H9 (cell line): Measurements from ENCODE around the gene THEM4. TPM values are rescaled to one million over a fixed set of nuclear protein-coding genes. Genes with fewer than 3 reads are reported as not detected.

ENCODE experiments used
- DNase-seq: peaks from one replicate; pipeline ENCODE4 v3.0.0-alpha.2; 2017
- H2AFZ ChIP-seq: one replicate; pipeline ENCODE4 v1.6.1; 2013; ENCODE audit warnings: mild to moderate bottlenecking, low read length, control low read depth, moderate library complexity
- H2AK5ac ChIP-seq: 2 replicates; pipeline ENCODE4 v1.6.1; 2013; ENCODE audit warnings: low read length, control low read depth, mixed read lengths; ENCODE audit not compliant: insufficient read length
- H2BK120ac ChIP-seq: one replicate; pipeline ENCODE4 v1.6.1; 2013; ENCODE audit warnings: low read depth, mild to moderate bottlenecking, low read length, control low read depth, inconsistent platforms; ENCODE audit not compliant: poor library complexity, severe bottlenecking
- H2BK12ac ChIP-seq: 2 replicates; pipeline ENCODE4 v1.6.1; 2013; ENCODE audit warnings: low read length, control low read depth, mixed read lengths, low read depth; ENCODE audit not compliant: insufficient read length
- H2BK15ac ChIP-seq: 2 replicates; pipeline ENCODE4 v1.6.1; 2013; ENCODE audit warnings: low read depth, low read length, control low read depth
- H2BK20ac ChIP-seq: one replicate; pipeline ENCODE4 v1.6.1; 2013; ENCODE audit warnings: low read depth, mild to moderate bottlenecking, low read length, control low read depth, inconsistent platforms; ENCODE audit not compliant: poor library complexity, severe bottlenecking
- H2BK5ac ChIP-seq: 2 replicates; pipeline ENCODE4 v1.6.1; 2013; ENCODE audit warnings: low read length, control low read depth, mixed read lengths; ENCODE audit not compliant: insufficient read length
- H3K14ac ChIP-seq: 2 replicates; pipeline ENCODE4 v1.6.1; 2013; ENCODE audit warnings: low read length, control low read depth; ENCODE audit not compliant: insufficient read depth
- H3K18ac ChIP-seq: 2 replicates; pipeline ENCODE4 v1.6.1; 2013; ENCODE audit warnings: low read depth, mild to moderate bottlenecking, mixed read lengths, low read length, control low read depth; ENCODE audit not compliant: insufficient read length
- H3K23ac ChIP-seq: 2 replicates; pipeline ENCODE4 v1.6.1; 2013; ENCODE audit warnings: low read length, control low read depth, mixed read lengths, low read depth; ENCODE audit not compliant: insufficient read length
- H3K23me2 ChIP-seq: 2 replicates; pipeline ENCODE4 v1.6.1; 2013; ENCODE audit warnings: low read depth, mild to moderate bottlenecking, mixed read lengths, low read length, control low read depth; ENCODE audit not compliant: insufficient read length, poor library complexity, severe bottlenecking
- H3K27ac ChIP-seq: 2 replicates; pipeline ENCODE4 v1.5.1; 2013; ENCODE audit warnings: low read length, control low read depth, mixed read lengths, low read depth; ENCODE audit not compliant: insufficient read length
- H3K27me3 ChIP-seq: 2 replicates; pipeline ENCODE4 v1.6.1; 2013; ENCODE audit warnings: low read length, control low read depth, inconsistent platforms; ENCODE audit not compliant: insufficient read depth
- H3K4ac ChIP-seq: 2 replicates; pipeline ENCODE4 v1.6.1; 2013; ENCODE audit warnings: low read depth, mild to moderate bottlenecking, control low read depth, inconsistent platforms, low read length, moderate library complexity
- H3K4me1 ChIP-seq: 2 replicates; pipeline ENCODE4 v1.6.1; 2013; ENCODE audit warnings: low read length, control low read depth, inconsistent platforms; ENCODE audit not compliant: insufficient read depth
- H3K4me2 ChIP-seq: 2 replicates; pipeline ENCODE4 v1.6.1; 2013; ENCODE audit warnings: low read length, control low read depth, mixed read lengths; ENCODE audit not compliant: insufficient read length, insufficient read depth
- H3K56ac ChIP-seq: 2 replicates; pipeline ENCODE4 v1.6.1; 2013; ENCODE audit warnings: low read depth, mild to moderate bottlenecking, mixed read lengths, low read length, control low read depth; ENCODE audit not compliant: insufficient read length
- H3K79me1 ChIP-seq: 2 replicates; pipeline ENCODE4 v1.6.1; 2013; ENCODE audit warnings: low read depth, mild to moderate bottlenecking, moderate library complexity, low read length, control low read depth, inconsistent platforms; ENCODE audit not compliant: insufficient read depth, poor library complexity, severe bottlenecking
- H3K79me2 ChIP-seq: 2 replicates; pipeline ENCODE4 v1.6.1; 2013; ENCODE audit warnings: low read length, control low read depth, inconsistent platforms; ENCODE audit not compliant: insufficient read depth
- H3K9ac ChIP-seq: 2 replicates; pipeline ENCODE4 v1.6.1; 2013; ENCODE audit warnings: low read length, control low read depth, mixed read lengths; ENCODE audit not compliant: insufficient read length; ENCODE audit errors: extremely low read depth
- H3K9me3 ChIP-seq: one replicate; pipeline ENCODE4 v1.6.1; 2013; ENCODE audit warnings: low read depth, low read length, inconsistent platforms; ENCODE audit not compliant: control insufficient read depth
- H3T11ph ChIP-seq: one replicate; pipeline ENCODE4 v1.6.1; 2013; ENCODE audit warnings: mild to moderate bottlenecking, low read length, control low read depth, inconsistent platforms
- H4K20me1 ChIP-seq: one replicate; pipeline ENCODE4 v1.6.1; 2013; ENCODE audit not compliant: control insufficient read depth, insufficient read length, insufficient read depth
- H4K5ac ChIP-seq: 2 replicates; pipeline ENCODE4 v1.6.1; 2013; ENCODE audit warnings: low read depth, mild to moderate bottlenecking, mixed read lengths, low read length, control low read depth; ENCODE audit not compliant: insufficient read length
- H4K8ac ChIP-seq: replicated peaks from 2 replicates; pipeline ENCODE4 v1.6.1; 2013; ENCODE audit warnings: low read length, control low read depth, mixed read lengths, low read depth; ENCODE audit not compliant: insufficient read length
- H4K91ac ChIP-seq: 2 replicates; pipeline ENCODE4 v1.6.1; 2013; ENCODE audit warnings: low read depth, mild to moderate bottlenecking, moderate library complexity, mixed read lengths, low read length, control low read depth; ENCODE audit not compliant: insufficient read length
- H3K27ac Mint-ChIP-seq, 3 experiments: 2 replicates in 2 of 3; 3 replicates in 1 of 3; pipeline ENCODE4 v1.8.0; 2020 to 2021; ENCODE audit warnings: mixed read lengths in 3 of 3, mild to moderate bottlenecking in 1 of 3, moderate library complexity in 1 of 3
- H3K27me3 Mint-ChIP-seq: 2 replicates; pipeline ENCODE4 v1.8.0; 2021; ENCODE audit warnings: low read depth, mild to moderate bottlenecking, moderate library complexity, mixed read lengths
- H3K36me3 Mint-ChIP-seq, 3 experiments: 2 replicates in 2 of 3; 3 replicates in 1 of 3; pipeline ENCODE4 v1.8.0; 2020 to 2021; ENCODE audit warnings: low read depth in 3 of 3, mixed read lengths in 3 of 3; ENCODE audit not compliant: insufficient read depth in 1 of 3
- H3K4me1 Mint-ChIP-seq, 2 experiments: 2 replicates each; pipeline ENCODE4 v1.8.0; 2020; ENCODE audit warnings: mixed read lengths in 2 of 2
- H3K4me3 Mint-ChIP-seq, 2 experiments: 2 replicates in 1 of 2; 3 replicates in 1 of 2; pipeline ENCODE4 v1.8.0; 2020 to 2021; ENCODE audit warnings: mild to moderate bottlenecking in 2 of 2, mixed read lengths in 2 of 2, moderate library complexity in 1 of 2
- H3K9me3 Mint-ChIP-seq, 2 experiments: 2 replicates in 1 of 2; 3 replicates in 1 of 2; pipeline ENCODE4 v1.8.0; 2020; ENCODE audit warnings: mild to moderate bottlenecking in 2 of 2, mixed read lengths in 2 of 2, moderate library complexity in 1 of 2
- CTCF ChIP-seq: fragments of 200-600 bp; sonication (generic); conservative IDR thresholded peaks from 3 replicates; pipeline ENCODE4 v1.8.0; 2021; ENCODE audit warnings: antibody characterized with exemption, mild to moderate bottlenecking
- WGBS: extraction: QIAGEN DNeasy Blood & Tissue Kit; methylation state at CpG from one replicate; pipeline ENCODE4 v1.1.7; 2013; ENCODE audit warnings: missing lambda C conversion rate, low lambda C conversion rate, mixed read lengths; ENCODE audit not compliant: insufficient read length; ENCODE audit errors: extremely low coverage; 5-methylcytosine and 5-hydroxymethylcytosine counted together
- total RNA-seq: library from RNA; stranded (reverse); gene quantifications from 2 replicates; pipeline ENCODE4 v1.2.1, GENCODE V29; 2021

Gene THEM4
- total RNA-seq, 1 experiment from 2014 or later, result 10.5 TPM

DNA sequence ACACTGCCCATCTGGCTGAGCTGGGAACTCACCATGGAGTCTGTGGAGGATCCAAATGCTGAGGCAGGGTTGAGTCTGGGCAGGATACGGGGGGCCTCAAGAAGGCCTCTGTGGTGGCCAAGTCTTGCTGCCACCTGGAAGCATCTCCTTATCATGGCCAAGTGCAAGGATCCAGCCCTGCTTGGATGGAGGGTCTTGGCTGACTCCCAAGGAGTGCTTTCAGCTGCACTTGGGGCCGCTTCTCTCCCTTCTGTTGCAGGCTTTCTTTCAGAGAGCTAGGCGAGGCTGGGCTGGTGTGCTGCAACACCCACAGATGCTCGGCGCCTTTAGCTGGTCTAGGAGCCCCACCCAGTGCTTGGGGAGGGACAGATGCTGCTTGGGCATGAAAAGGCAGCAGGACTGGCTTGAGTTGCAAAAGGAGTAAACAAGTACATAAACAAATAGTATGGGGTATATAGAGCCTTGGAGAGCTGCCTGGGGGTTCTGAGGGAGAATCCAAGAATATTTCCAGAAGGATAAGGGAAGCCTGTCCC, 55.8 kb downstream of the THEM4 start, which contains the start of gene THEM5:
Gene THEM5, minus strand, starts transcription at position 302 of the 533 bp plus-strand sequence. Its CDS starts 147 bp downstream, at position 155.
- Mint-ChIP-seq H3K9me3 (no peaks in the 10 kb centered on the region), H3K4me3 (no peak within 1 kb of the TSS), H3K27me3 (peaks cover 83% of the 10 kb centered on the region), H3K4me1 (peaks cover 0 to 4% of the 10 kb centered on the region in 2 experiments; a peak in 2 of 4 replicates), H3K36me3 (0 out of 7 replicates have a peak, but pooled peaks cover 0 to 2% (median 0%) of the 10 kb centered on the region in 3 experiments), H3K27ac (no peak within 1 kb of the TSS)
- Histone ChIP-seq H2BK12ac (no peak within 1 kb of the TSS), H4K5ac (no peak within 1 kb of the TSS), H4K91ac (no peak within 1 kb of the TSS), H3K4ac (no peak within 1 kb of the TSS), H3K4me2 (no peak within 1 kb of the TSS), H3K9me3 (no peaks in the 10 kb centered on the region), H2BK120ac (no peak within 1 kb of the TSS), H3K27ac (no peak within 1 kb of the TSS), H2AFZ (no peak within 1 kb of the TSS), H3K9ac (no peak within 1 kb of the TSS), H3K18ac (no peak within 1 kb of the TSS), H3K14ac (no peak within 1 kb of the TSS; the same call in 1 of the 2 replicates), H2BK20ac (no peak within 1 kb of the TSS), H3K23ac (no peak within 1 kb of the TSS), H3K4me1 (no peaks in the 10 kb centered on the region), H2BK15ac (no peak within 1 kb of the TSS), H3K23me2 (no peaks in the 10 kb centered on the region), H4K8ac (no peak within 1 kb of the TSS), H3K56ac (no peak within 1 kb of the TSS), H4K20me1 (no peaks in the 10 kb centered on the region), H2AK5ac (no peak within 1 kb of the TSS), H3K79me2 (no peaks in the 10 kb centered on the region), H3K79me1 (no peaks in the 10 kb centered on the region), H2BK5ac (no peak within 1 kb of the TSS), H3K27me3 (peaks cover 9% of the 10 kb centered on the region; the same call in 1 of the 2 replicates), H3T11ph (no peak within 1 kb of the TSS)
- TF ChIP-seq CTCF, result no peak
- no CpG with 5 or more reads among the region's 5 CpGs for WGBS
- no peak for DNase-seq
